Measurements from ENCODE around the gene VCX3A. TPM values are rescaled to one million over a fixed set of nuclear protein-coding genes. Genes with fewer than 3 reads are reported as not detected.

Gene VCX3A
- total RNA-seq, 2 donors from 2014 or later = not detected

- Histone ChIP-seq H3K4me3 (no peak overlapping the region), H3K4me1 (no peaks in the 10 kb centered on the region), H3K27me3 (no peaks in the 10 kb centered on the region), H3K36me3 (no peaks in the 10 kb centered on the region), H3K9me3 (peaks cover 0 to 19% of the 10 kb centered on the region in 2 donors), H3K27ac (no peak overlapping the region)
- TF ChIP-seq CTCF (IDR thresholded peaks at IDR 0.05) = no peak
- DNase-seq (ENCODE audit: low spot score) = no peak
These were observed 10.8 kb upstream of the VCX3A start for GRCh38 chrX:6545712-6546111.

GRCh38 chrX:6526564-6527136 lies 8.3 kb downstream of the VCX3A start:
- H3K27ac ChIP-seq = no peak overlapping the region
- no peaks in the 10 kb centered on the region for H3K36me3 ChIP-seq
- no peaks in the 10 kb centered on the region for H3K27me3 ChIP-seq
- no peak for DNase-seq (ENCODE audit: low spot score)
- no peak for TF ChIP-seq CTCF (IDR thresholded peaks at IDR 0.05)
- H3K9me3 ChIP-seq = no peaks in the 10 kb centered on the region
- H3K4me3 ChIP-seq = no peak overlapping the region
- no peaks in the 10 kb centered on the region for H3K4me1 ChIP-seq

- H3K36me3 ChIP-seq = no peaks in the 10 kb centered on the region
- DNase-seq (ENCODE audit: low spot score) = no peak
- no peaks in the 10 kb centered on the region for H3K27me3 ChIP-seq
- no peaks in the 10 kb centered on the region for H3K9me3 ChIP-seq
- TF ChIP-seq CTCF (IDR thresholded peaks at IDR 0.05) = no peak
- no peaks in the 10 kb centered on the region for H3K4me1 ChIP-seq
- H3K27ac ChIP-seq = no peak overlapping the region
- H3K4me3 ChIP-seq = no peak overlapping the region
These were observed 17.5 kb downstream of the VCX3A start for GRCh38 chrX:6517376-6517775.

GRCh38 chrX:6506444-6506843 lies 28.5 kb downstream of the VCX3A start:
- H3K27ac ChIP-seq = no peak overlapping the region
- no peaks in the 10 kb centered on the region for H3K9me3 ChIP-seq
- no peaks in the 10 kb centered on the region for H3K4me1 ChIP-seq
- no peaks in the 10 kb centered on the region for H3K36me3 ChIP-seq
- H3K4me3 ChIP-seq = no peak overlapping the region
- no peak for TF ChIP-seq CTCF (IDR thresholded peaks at IDR 0.05)
- DNase-seq (ENCODE audit: low spot score) = no peak
- H3K27me3 ChIP-seq = no peaks in the 10 kb centered on the region

- no peak for TF ChIP-seq CTCF (IDR thresholded peaks at IDR 0.05)
- DNase-seq (ENCODE audit: low spot score) = no peak
- Histone ChIP-seq H3K4me1 (no peaks in the 10 kb centered on the region), H3K36me3 (no peaks in the 10 kb centered on the region), H3K27ac (no peak overlapping the region), H3K9me3 (no peaks in the 10 kb centered on the region), H3K27me3 (no peaks in the 10 kb centered on the region), H3K4me3 (no peak overlapping the region)
These were observed 29.0 kb downstream of the VCX3A start for GRCh38 chrX:6505960-6506359.

GRCh38 chrX:6500719-6501118 lies 34.2 kb downstream of the VCX3A start:
- Histone ChIP-seq H3K4me3 (no peak overlapping the region), H3K27ac (no peak overlapping the region), H3K36me3 (no peaks in the 10 kb centered on the region), H3K27me3 (no peaks in the 10 kb centered on the region), H3K9me3 (no peaks in the 10 kb centered on the region), H3K4me1 (no peaks in the 10 kb centered on the region)
- no peak for DNase-seq (ENCODE audit: low spot score)
- no peak for TF ChIP-seq CTCF (IDR thresholded peaks at IDR 0.05)
